Activated T-cell treated with anti-CD3 and anti-CD28 coated beads for 1 hour (primary cell): ENCODE measurements around the gene ARPC5.
"Not testable (repeated sequence)": the region's sequence is repeated elsewhere in the genome, so short reads cannot be mapped to it uniquely, and the experiment has no call there.

Experiments
- DNase-seq: peaks from one replicate; pipeline ENCODE4 v3.0.0-alpha.2; 2020; ENCODE audit warnings: low read depth

ARPC5 gene

DNA sequence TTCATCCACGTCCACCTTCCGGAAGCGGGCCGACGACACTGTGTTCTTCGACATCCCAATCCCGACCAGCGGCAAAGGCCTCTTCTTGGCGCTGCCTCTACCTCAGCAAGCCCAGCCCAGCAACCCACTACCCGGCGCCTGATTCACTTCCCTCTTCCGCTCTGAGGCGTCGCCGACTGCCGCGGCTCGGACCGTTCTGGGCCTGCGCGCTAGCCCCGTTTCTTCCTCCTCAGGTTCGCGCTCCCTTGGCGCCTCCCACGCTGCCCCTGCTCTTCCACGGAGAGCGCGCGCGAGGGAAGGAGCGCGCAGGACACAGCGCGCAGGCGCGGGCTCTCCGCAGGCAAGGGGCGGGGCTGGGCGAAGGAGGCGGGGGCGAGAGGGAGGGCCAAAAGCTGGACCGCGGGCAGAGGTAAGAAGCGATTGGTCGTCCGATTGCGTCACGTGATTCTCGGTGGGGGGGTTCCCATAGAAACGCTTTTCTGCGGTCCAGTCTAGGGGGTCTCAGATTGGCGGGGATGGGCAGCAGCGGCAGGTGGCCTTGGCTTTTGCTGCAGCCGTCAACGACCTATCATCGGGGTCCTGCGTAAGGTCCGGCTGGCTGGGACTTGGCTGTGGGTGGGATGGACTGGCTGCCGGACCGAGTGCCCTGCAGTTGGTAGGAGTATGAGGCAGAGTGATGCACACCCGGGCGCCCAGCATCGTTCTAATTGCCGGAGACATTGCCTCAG, at the start of gene ARPC5:
Gene ARPC5, minus strand, starts transcription at position 178 of the 728 bp plus-strand sequence. Its CDS starts 124 bp downstream, at position 54.
- DNase-seq: peak; percentile 95

DNA sequence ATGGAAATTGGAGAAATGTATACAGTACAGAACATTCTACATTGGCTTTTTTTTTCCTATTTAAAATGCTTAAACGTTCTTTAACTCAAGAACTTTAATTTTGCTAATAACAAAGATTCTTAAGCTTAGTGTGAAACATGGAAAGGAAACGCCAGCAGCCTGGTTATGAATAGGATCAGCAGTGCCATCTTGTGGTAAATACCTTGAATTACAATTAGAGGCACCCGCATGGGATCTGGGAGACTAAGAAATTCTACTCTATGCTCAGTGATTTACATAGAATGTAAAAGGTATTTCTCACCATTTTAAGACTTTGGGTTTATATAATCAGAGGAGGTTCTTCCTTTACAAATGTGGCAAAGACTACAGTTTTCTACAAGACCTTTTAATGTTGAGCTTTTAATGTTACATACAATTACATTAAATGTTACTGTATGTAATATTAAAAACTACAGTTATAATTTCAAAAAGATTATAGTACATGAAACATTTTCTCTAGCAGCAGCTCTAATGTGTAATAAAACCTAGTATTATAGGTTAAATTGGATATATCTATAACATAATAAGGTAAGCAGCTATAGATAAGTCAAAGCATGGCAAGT, 49.6 kb upstream of the ARPC5 start:
- DNase-seq: no peak

DNA sequence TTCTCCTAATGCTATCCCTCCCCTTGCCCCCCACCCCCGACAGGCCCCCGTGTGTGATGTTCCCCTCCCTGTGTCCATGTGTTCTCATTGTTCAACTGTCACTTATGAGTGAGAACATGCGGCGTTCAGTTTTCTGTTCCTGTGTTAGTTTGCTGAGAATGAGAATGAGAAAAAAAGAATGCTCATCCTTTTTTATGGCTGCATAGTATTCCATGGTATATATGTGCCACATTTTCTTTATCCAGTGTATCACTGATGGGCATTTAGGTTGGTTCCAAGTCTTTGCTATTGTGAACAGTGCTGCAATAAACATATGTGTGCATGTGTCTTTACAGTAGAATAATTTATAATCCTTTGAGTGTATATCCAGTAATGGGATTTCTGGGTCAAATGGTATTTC, 43.8 kb upstream of the ARPC5 start:
- not testable (repeated sequence) for DNase-seq

- no peak for DNase-seq
These were observed 43.2 kb upstream of the ARPC5 start for GRCh38 chr1:183678819-183679218.

GRCh38 chr1:183676586-183677189, 41.1 kb upstream of the ARPC5 start:
- no peak for DNase-seq

- DNase-seq: no peak
These were observed 40.5 kb upstream of the ARPC5 start for GRCh38 chr1:183675883-183676585.

DNA sequence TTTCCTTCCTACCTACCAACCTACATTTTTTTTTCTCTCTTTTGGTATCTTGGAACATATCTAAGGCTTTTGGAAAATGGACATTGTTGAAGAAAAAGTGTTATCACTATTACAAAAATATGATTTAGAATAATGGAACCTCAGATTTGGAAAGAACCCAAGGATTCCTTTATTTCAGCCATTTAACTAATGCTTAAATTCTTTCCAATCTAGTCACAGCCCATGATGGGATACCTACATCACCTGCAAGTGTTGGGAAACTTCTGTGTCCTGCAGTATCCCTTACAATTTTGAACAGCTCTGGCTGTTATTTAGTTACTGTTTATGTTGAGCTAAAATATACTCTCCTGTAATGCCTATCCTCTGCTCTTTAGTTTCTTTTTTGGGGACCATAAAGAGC, 39.8 kb upstream of the ARPC5 start:
- no peak for DNase-seq

GRCh38 chr1:183674886-183675285, 39.3 kb upstream of the ARPC5 start:
- no peak for DNase-seq

GRCh38 chr1:183674339-183674738, 38.8 kb upstream of the ARPC5 start:
- DNase-seq: no peak

DNA sequence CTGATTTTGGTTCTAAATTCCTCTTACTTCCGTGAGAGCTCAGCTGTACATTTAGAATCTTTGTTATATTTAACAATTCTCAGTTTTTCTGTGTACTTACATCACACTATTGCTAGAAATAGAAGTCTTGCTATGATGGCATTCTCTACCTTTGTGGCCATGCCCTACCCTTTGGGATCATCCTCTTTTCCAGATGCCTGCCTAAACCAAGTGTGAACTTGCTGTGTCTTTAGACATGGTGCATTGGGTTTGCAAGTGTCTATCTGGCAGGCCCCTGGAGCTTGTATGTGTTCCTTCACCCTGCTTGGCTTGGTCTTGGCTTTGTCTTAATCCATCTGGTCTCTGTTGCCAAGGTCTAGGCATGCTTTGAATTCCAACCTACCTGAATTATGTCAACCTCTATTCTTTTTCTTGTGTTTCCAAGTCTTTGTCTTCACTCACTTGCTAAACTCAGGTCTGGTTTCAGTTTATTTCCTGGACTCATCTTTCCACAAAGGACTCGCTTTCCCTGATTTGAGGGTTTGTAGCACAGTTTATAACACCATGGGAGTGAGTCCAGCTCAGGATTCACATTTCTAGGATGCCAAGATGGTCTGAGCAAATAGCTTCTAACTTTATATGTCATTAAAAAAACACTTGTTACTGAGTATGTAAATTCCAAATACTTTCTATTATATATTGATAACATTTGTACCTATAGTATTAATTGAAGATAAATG, 38.2 kb upstream of the ARPC5 start:
- DNase-seq: no peak

DNA sequence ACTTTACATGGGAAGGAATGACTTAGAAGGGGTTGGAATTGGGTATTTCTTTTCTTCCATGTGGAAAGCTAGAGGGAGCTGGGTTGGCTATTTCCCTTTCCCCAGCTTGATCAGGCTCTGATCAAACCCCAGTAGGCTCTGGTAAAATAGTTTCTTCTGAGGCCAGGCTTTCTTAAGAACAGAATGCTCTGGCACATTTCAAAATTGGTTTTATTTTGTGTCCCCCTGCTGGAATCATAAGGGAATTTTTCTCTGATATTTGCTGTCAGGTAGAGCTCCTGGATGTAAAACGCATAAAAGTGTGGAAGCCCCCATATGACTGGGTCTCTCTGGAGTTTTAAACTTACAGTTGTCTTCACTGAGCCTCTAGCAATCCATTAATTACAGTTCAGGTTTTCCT, 34.6 kb upstream of the ARPC5 start:
- DNase-seq: no peak

DNA sequence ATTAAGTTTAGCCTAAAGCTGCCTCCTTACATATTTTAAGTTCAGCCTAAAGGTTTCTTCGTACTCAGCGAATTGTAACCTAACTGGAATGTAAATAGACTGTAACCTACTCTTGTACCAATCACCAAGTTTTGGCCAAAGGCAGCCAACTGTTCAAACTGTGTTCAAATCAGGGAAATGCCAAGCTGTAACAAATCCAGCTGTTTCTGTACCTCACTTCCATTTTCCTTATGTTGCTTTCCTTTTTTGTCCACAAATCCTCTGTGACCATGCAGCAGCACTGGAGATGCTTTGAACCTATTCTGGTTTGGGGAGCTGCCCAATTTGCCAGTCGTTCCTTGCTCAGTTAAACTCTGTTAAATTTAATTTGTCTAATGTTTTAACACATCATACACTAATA, 20.8 kb upstream of the ARPC5 start:
- DNase-seq: no peak

GRCh38 chr1:183655562-183656075, 20.0 kb upstream of the ARPC5 start:
- DNase-seq: peak; percentile 72

DNA sequence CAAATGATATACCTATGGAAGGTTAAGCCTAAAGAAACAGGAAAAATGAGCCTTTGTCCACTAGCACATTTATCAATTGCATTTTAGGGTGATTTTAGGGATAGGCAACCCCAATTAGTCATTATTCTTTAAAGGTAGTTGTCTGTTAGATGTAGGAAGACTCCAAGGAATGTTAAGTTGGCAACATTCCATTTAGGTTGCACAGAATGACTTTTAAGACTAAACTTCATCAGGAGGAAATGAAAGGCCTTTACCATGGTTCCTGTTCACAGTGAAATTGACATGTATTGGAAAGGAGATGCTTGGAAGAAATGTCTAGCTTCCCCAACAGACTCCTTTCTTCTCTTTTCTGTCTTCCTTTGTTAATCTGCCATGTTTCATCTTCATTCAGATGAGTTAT, 19.1 kb upstream of the ARPC5 start:
- DNase-seq: no peak

- DNase-seq: no peak
These were observed 18.4 kb upstream of the ARPC5 start for GRCh38 chr1:183653876-183654451.

GRCh38 chr1:183653462-183653794, 17.8 kb upstream of the ARPC5 start:
- DNase-seq: no peak

- DNase-seq: no peak
These were observed 17.2 kb upstream of the ARPC5 start, which contains the start of gene APOBEC4 for GRCh38 chr1:183652547-183653461. Gene APOBEC4 (minus strand): TSS chr1:183653316. CDS start chr1:183648781, 4,535 bp downstream.

DNA sequence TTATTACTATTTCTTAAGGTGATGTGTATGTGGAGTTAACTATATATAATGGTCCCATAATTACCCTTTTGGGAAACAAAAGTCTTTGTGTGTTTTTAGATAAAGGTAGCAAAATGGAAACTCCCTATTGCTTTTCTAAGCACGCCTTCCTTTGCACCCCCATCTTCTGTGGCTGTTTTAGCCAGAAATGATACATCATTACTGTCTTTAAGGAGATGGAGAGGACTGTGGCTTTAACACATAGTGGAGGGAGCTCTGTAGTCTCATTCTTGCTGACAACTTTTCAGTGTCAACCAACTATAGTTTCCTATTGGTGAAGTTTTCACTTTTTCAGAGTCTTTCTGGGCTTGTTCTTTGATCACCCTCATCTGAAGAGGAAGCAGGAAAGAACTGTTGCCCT, 16.5 kb upstream of the ARPC5 start:
- DNase-seq: no peak

DNA sequence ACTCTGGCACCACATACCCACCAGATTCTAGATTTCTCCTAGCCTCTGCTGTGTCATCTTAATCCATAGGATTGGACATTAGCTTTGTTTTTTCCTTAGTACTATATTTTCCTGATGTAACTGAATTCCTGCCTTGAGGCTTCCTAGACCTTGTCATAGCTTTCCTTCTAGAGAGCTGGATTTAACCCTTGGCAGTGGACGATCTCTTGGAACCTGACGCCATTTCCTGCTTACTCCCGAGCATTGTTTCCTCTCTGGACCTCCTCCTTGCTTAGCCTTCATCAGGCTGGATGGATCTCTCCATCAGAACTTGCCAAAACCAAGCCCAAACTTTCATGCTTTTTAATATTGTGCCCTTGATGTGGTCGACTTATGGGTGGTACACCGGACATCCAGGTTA, 16.0 kb upstream of the ARPC5 start:
- no peak for DNase-seq

- no peak for DNase-seq
These were observed 12.5 kb upstream of the ARPC5 start for GRCh38 chr1:183648042-183648441.

- DNase-seq: no peak
These were observed 11.2 kb upstream of the ARPC5 start for GRCh38 chr1:183646776-183647175.
